Activated T-helper 17 cell treated with anti-CD3 and anti-CD28 coated beads, Interleukin-2, amount 50 U/mL, for 72 hours (primary cell): ENCODE results near the gene MTX2. TPM values are rescaled to one million over a fixed set of nuclear protein-coding genes. Genes with fewer than 3 reads are reported as not detected.
"Not testable (repeated sequence)": the region's sequence is repeated elsewhere in the genome, so short reads cannot be mapped to it uniquely, and the experiment has no call there.

Source experiments
- ATAC-seq: fragments of 150-1000 bp; cut with Tn5 transposase; replicated peaks from 2 replicates; pipeline ENCODE4 v1.10.0; 2021; ENCODE audit warnings: mild to moderate bottlenecking, moderate library complexity
- H3K27ac Mint-ChIP-seq: one replicate; pipeline ENCODE4 v1.8.0; 2022; ENCODE audit warnings: mixed read lengths
- H3K27me3 Mint-ChIP-seq: one replicate; pipeline ENCODE4 v1.8.0; 2022; ENCODE audit warnings: mixed read lengths
- H3K36me3 Mint-ChIP-seq: one replicate; pipeline ENCODE4 v1.8.0; 2022; ENCODE audit warnings: low read depth, mild to moderate bottlenecking, mixed read lengths
- H3K4me1 Mint-ChIP-seq: one replicate; pipeline ENCODE4 v1.8.0; 2022; ENCODE audit warnings: mixed read lengths
- H3K4me3 Mint-ChIP-seq: one replicate; pipeline ENCODE4 v1.8.0; 2022; ENCODE audit warnings: mild to moderate bottlenecking, mixed read lengths
- H3K9me3 Mint-ChIP-seq: one replicate; pipeline ENCODE4 v1.8.0; 2022; ENCODE audit warnings: mixed read lengths
- total RNA-seq, 2 donors: library from RNA; stranded (reverse); gene quantifications; one replicate each; pipeline ENCODE4 v1.2.3, GENCODE V29; 2022

MTX2 gene
- total RNA-seq, 2 donors from 2014 or later = 21.4 to 22.0 TPM

DNA sequence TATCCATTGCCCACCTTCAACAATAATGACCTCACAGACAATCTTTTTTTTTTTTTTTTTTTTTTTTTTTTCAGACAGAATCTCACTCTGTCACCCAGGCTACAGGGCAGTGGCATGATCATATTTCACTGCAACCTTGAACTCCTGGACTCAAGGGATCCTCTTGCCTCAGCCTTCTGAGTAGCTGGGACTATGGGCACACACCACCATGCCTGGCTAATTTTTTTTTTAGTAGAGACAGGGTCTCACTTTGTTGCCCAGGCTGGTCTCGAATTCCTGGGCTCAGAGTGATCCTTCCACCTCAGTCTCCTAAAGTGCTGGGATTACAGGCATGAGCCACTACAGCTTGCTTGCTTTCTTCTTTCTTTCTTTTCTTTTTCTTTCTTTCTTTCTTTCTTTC lies 103.9 kb downstream of the MTX2 start:
- not testable (repeated sequence) for H3K27ac Mint-ChIP-seq, ATAC-seq, H3K4me1 Mint-ChIP-seq, H3K36me3 Mint-ChIP-seq, H3K4me3 Mint-ChIP-seq, H3K9me3 Mint-ChIP-seq
- peaks cover 11% of the 10 kb centered on the region for H3K27me3 Mint-ChIP-seq

DNA sequence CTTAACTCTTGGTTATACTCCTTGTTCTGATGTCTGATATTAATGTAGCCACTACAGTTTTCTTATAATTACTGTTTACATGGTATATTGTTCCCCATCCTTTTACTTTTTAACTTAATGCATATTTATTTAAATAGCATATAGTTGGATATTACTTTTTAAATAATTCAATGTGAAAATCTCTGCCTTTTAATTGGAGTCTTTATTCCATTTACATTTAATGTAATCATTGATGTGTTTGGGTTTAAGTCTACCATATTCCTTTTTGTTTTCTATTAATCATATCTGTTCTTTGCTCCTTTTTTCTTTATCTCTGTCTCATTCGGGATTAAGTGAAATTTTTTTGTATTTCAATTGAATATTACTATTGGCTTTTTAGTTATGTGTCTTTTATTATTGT lies 109.1 kb downstream of the MTX2 start:
- peaks cover 4% of the 10 kb centered on the region for H3K9me3 Mint-ChIP-seq

DNA sequence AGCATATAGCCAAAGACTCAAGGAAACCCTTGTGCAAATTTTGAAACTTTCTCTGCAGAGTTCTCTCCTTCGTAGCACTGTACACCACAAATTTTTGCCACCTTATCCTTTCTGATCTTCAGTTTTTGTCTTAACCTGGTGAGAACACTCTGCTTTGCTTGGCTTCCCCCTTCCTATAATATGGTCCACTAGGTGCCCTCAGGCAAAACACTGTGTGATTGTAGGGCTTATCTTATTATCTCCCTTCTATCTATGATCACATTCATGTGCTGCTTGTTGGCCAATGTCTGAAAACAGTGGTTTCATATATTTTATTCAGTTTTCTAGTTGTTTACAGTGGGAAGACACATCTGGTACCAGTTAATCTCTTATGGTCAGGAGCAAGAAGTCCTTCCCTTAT lies 111.1 kb downstream of the MTX2 start:
- Mint-ChIP-seq H3K36me3 (no peaks in the 10 kb centered on the region), H3K27me3 (peaks cover 19% of the 10 kb centered on the region), H3K4me1 (no peaks in the 10 kb centered on the region), H3K4me3 (no peak overlapping the region), H3K27ac (no peak overlapping the region), H3K9me3 (peaks cover 4% of the 10 kb centered on the region)
- no peak for ATAC-seq

More for the DNA sequence above, 109.1 kb downstream of the MTX2 start:
- H3K4me1 Mint-ChIP-seq = no peaks in the 10 kb centered on the region
- H3K27me3 Mint-ChIP-seq = peaks cover 21% of the 10 kb centered on the region
- no peak overlapping the region for H3K4me3 Mint-ChIP-seq
- no peak overlapping the region for H3K27ac Mint-ChIP-seq
- no peaks in the 10 kb centered on the region for H3K36me3 Mint-ChIP-seq
- no peak for ATAC-seq

DNA sequence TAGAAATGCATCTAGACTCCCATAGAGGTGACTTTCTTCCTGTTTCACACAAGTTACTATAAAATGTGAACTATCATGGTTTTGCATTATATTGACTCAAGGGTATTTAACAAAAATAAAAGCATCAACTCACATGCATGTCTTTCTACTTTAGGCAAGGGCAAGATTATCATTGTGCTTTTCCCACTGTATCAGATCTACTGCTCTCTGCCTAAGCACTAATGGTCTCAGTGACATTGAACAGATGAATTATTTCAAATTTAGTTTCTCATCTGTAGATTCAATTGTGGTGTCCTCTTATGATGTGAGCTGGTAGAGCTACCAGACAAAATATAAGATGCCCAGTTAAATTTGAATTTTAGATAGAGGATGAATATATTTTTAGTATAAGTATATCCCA lies 113.9 kb downstream of the MTX2 start:
- H3K27ac Mint-ChIP-seq = no peak overlapping the region

DNA sequence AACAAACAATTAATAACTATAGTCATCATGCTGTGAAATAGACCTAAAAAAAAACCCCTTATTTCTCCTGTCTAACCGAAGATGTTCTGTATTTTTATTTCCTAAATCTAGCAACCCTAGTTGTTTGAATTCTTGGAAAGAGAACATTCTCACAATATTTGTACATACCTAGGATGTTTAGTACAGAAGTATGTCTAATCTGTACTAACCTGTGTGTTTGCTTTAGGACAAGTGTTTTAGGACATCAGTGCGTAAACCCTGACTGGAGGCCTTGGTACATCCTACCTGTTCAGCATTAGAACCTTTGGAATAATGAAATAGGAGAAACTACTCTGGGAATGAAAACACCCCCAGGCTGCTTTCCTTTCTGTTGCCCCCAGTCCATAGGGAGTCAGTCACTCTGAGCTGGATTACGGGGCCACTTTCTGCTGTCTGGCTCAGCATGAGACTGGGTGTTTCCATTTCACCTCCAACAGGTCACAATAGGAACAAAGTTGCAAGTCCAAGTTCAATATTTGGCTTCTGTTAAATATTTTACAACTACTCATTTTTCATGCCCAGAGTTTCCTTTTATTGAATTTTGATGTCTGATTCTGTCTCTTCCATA lies 114.7 kb downstream of the MTX2 start:
- Mint-ChIP-seq H3K27ac (no peak overlapping the region), H3K36me3 (no peaks in the 10 kb centered on the region), H3K9me3 (no peaks in the 10 kb centered on the region), H3K27me3 (peaks cover 38% of the 10 kb centered on the region), H3K4me1 (no peaks in the 10 kb centered on the region), H3K4me3 (no peak overlapping the region)
- no peak for ATAC-seq

More for the DNA sequence above, 113.9 kb downstream of the MTX2 start:
- H3K9me3 Mint-ChIP-seq = peaks cover 4% of the 10 kb centered on the region
- no peak for ATAC-seq
- H3K27me3 Mint-ChIP-seq = peaks cover 35% of the 10 kb centered on the region
- no peak overlapping the region for H3K4me3 Mint-ChIP-seq
- no peaks in the 10 kb centered on the region for H3K36me3 Mint-ChIP-seq
- no peaks in the 10 kb centered on the region for H3K4me1 Mint-ChIP-seq

DNA sequence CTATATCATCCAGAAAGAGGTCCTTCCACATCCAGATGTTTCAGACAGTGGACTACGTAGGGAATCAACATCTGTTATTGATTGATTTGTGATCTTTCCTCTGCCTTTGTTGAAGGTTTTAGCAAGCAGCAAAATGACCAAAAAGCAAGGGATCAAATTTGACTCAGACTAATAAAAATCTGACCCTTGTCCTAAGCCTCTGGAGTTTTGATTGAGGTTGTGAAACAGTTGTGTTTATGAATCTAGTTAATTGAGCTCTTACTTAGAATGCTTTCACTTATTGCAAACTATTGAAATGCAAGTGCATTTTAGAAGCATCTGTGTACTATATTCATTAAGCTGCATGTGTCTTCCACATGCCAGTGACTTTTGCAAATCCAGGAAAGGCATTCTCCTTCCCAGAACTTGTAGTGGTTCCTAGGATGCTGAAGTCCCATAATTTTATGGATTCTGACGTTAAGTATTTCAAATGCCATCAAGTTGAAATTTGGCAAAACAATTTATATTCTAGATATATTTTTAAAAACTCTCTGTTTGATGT lies 116.0 kb downstream of the MTX2 start:
- Mint-ChIP-seq H3K27ac (no peak overlapping the region), H3K9me3 (no peaks in the 10 kb centered on the region), H3K27me3 (peaks cover 38% of the 10 kb centered on the region), H3K4me3 (no peak overlapping the region), H3K36me3 (no peaks in the 10 kb centered on the region), H3K4me1 (no peaks in the 10 kb centered on the region)
- no peak for ATAC-seq

DNA sequence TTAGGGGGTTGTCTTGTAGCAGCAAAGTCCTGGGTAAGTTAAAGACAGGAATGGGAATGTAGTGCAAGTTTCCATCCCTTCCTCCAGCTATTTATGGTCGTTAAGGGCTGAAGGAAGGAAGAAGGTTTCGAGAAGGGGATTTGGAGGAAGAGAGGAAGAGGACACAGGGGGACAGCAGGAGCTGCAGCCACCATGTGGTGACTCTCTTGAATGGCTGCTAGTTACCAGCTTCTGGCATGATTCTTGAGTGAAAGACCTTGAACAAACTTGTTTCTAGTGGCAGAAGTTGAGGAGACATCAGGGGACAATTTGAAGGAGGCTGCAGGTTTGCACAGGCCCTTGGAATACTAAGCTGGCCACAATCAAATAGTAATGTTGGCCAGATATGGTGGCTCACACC lies 116.6 kb downstream of the MTX2 start:
- Mint-ChIP-seq H3K27me3 (peaks cover 41% of the 10 kb centered on the region), H3K4me1 (no peaks in the 10 kb centered on the region), H3K4me3 (no peak overlapping the region), H3K9me3 (no peaks in the 10 kb centered on the region), H3K36me3 (no peaks in the 10 kb centered on the region), H3K27ac (no peak overlapping the region)
- ATAC-seq = no peak

Other genes starting within 250 kb of the MTX2 start
- gene EVX2, start 185.5 kb upstream of the MTX2 start, total RNA-seq = not detected
- not detected for gene HOXD13, start 176.7 kb upstream of the MTX2 start, total RNA-seq
- gene HOXD12, start 169.6 kb upstream of the MTX2 start, total RNA-seq = not detected
- gene HOXD11, start 162.2 kb upstream of the MTX2 start, total RNA-seq = not detected
- not detected for gene HOXD10, start 152.7 kb upstream of the MTX2 start, total RNA-seq
- gene HOXD9, start 146.7 kb upstream of the MTX2 start, total RNA-seq = not detected
- not detected for gene HOXD8, start 139.7 kb upstream of the MTX2 start, total RNA-seq
- not detected for gene HOXD4, start 117.9 kb upstream of the MTX2 start, total RNA-seq
- not detected for gene HOXD3, start 112.1 kb upstream of the MTX2 start, total RNA-seq
- not detected for gene HOXD1, start 80.8 kb upstream of the MTX2 start, total RNA-seq